ENCODE results near the gene YEATS4. TPM values are rescaled to one million over a fixed set of nuclear protein-coding genes. Genes with fewer than 3 reads are reported as not detected.

Gene YEATS4
- total RNA-seq, 4 donors from 2014 or later, result 9.3 to 22.0 (median 13.9) TPM

- TF ChIP-seq CTCF (IDR thresholded peaks at IDR 0.05; ENCODE audit: low read depth), result no peak
Measured at GRCh38 chr12:69385038-69385437, 25.5 kb downstream of the YEATS4 start.

- no peak for TF ChIP-seq CTCF (IDR thresholded peaks at IDR 0.05; ENCODE audit: low read depth)
Measured at GRCh38 chr12:69386921-69387320, 27.4 kb downstream of the YEATS4 start.

- no peak for TF ChIP-seq CTCF (IDR thresholded peaks at IDR 0.05; ENCODE audit: low read depth)
Measured at GRCh38 chr12:69388371-69388770, 28.8 kb downstream of the YEATS4 start.

- no peak for TF ChIP-seq CTCF (IDR thresholded peaks at IDR 0.05; ENCODE audit: low read depth)
Measured at GRCh38 chr12:69389831-69390230, 30.3 kb downstream of the YEATS4 start.

GRCh38 chr12:69392179-69392928, 32.8 kb downstream of the YEATS4 start:
- TF ChIP-seq CTCF (IDR thresholded peaks at IDR 0.05; ENCODE audit: low read depth), result no peak

GRCh38 chr12:69396041-69396440, 36.5 kb downstream of the YEATS4 start:
- TF ChIP-seq CTCF (IDR thresholded peaks at IDR 0.05; ENCODE audit: low read depth), result no peak

GRCh38 chr12:69396963-69397362, 37.4 kb downstream of the YEATS4 start:
- no peak for TF ChIP-seq CTCF (IDR thresholded peaks at IDR 0.05; ENCODE audit: low read depth)
